ENCODE measurements around the gene FAM24B.
"Not testable (repeated sequence)": the region's sequence is repeated elsewhere in the genome, so short reads cannot be mapped to it uniquely, and the experiment has no call there.

The FAM24B gene

GRCh38 chr10:122858042-122858441 is 21.3 kb downstream of the FAM24B start:
- DNase-seq (ENCODE audit: low spot score), result not testable (repeated sequence)

GRCh38 chr10:122856902-122857301 is 22.5 kb downstream of the FAM24B start:
- DNase-seq (ENCODE audit: low spot score), result no peak

- DNase-seq (ENCODE audit: low spot score), result no peak
These were observed 23.6 kb downstream of the FAM24B start for GRCh38 chr10:122855745-122856144.

GRCh38 chr10:122854648-122855047 is 24.7 kb downstream of the FAM24B start:
- DNase-seq (ENCODE audit: low spot score), result peak; percentile 79

GRCh38 chr10:122853665-122854313 is 25.6 kb downstream of the FAM24B start:
- peak; percentile 49 for DNase-seq (ENCODE audit: low spot score)

GRCh38 chr10:122852261-122852660 is 27.1 kb downstream of the FAM24B start:
- DNase-seq (ENCODE audit: low spot score), result no peak

GRCh38 chr10:122850705-122851640 is 28.4 kb downstream of the FAM24B start:
- DNase-seq (ENCODE audit: low spot score), result no peak

GRCh38 chr10:122849900-122850605 is 29.3 kb downstream of the FAM24B start:
- no peak for DNase-seq (ENCODE audit: low spot score)

GRCh38 chr10:122849090-122849489 is 30.3 kb downstream of the FAM24B start:
- no peak for DNase-seq (ENCODE audit: low spot score)

GRCh38 chr10:122847782-122848604 is 31.4 kb downstream of the FAM24B start:
- DNase-seq (ENCODE audit: low spot score), result no peak

- DNase-seq (ENCODE audit: low spot score), result no peak
These were observed 33.5 kb downstream of the FAM24B start, which contains the start of gene CUZD1 for GRCh38 chr10:122845783-122846332. TSS of gene CUZD1 (minus strand) at chr10:122845857. CDS start at chr10:122845843, 14 bp downstream.

GRCh38 chr10:122844146-122844545 is 35.2 kb downstream of the FAM24B start:
- no peak for DNase-seq (ENCODE audit: low spot score)

GRCh38 chr10:122841569-122841968 is 37.8 kb downstream of the FAM24B start:
- no peak for DNase-seq (ENCODE audit: low spot score)

GRCh38 chr10:122839505-122839904 is 39.9 kb downstream of the FAM24B start:
- DNase-seq (ENCODE audit: low spot score), result no peak

- DNase-seq (ENCODE audit: low spot score), result no peak
These were observed 40.5 kb downstream of the FAM24B start for GRCh38 chr10:122838880-122839279.

GRCh38 chr10:122835908-122836307 is 43.5 kb downstream of the FAM24B start:
- no peak for DNase-seq (ENCODE audit: low spot score)

- DNase-seq (ENCODE audit: low spot score), result no peak
These were observed 48.4 kb downstream of the FAM24B start for GRCh38 chr10:122830965-122831353.

- DNase-seq (ENCODE audit: low spot score), result no peak
These were observed 49.0 kb downstream of the FAM24B start for GRCh38 chr10:122830273-122830964.

GRCh38 chr10:122829454-122829853 is 49.9 kb downstream of the FAM24B start:
- no peak for DNase-seq (ENCODE audit: low spot score)

- DNase-seq (ENCODE audit: low spot score), result no peak
These were observed 50.6 kb downstream of the FAM24B start for GRCh38 chr10:122828716-122829255.

Measured in AG20443 (cell line).